ENCODE measurements around the gene FAM50A.

The FAM50A gene

DNA sequence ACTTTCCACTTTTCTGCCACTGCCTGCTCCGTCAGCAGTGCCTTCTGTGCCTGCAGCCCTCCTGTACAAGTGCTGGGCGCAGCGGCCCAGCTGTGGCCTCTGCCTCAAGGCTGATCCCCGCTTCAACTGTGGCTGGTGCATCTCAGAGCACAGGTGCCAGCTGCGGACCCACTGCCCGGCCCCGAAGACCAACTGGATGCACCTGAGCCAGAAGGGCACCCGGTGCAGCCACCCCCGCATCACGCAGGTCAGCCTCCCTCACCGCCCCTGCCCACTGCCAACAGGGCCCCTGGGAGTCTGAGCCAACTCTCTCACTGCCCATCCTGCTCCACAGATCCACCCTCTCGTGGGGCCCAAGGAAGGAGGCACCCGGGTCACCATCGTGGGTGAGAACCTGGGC is 21.7 kb downstream of the FAM50A start:
- Histone ChIP-seq H3K4me3 (ENCODE audit: low read depth in 1 of 2, low read length in 2 of 2) (no peak overlapping the region), H3K4me1 (ENCODE audit: control insufficient read depth in 1 of 2, insufficient read depth in 2 of 2, low read length in 2 of 2) (no peaks in the 10 kb centered on the region), H3K9me3 (ENCODE audit: control insufficient read depth in 1 of 2, low read length in 2 of 2) (no peaks in the 10 kb centered on the region), H3K27ac (ENCODE audit: low read depth, low read length) (no peak overlapping the region), H3K9ac (ENCODE audit: low read depth in 1 of 2, low read length in 2 of 2) (no peak overlapping the region), H3K27me3 (ENCODE audit: control insufficient read depth in 1 of 2, insufficient read depth in 2 of 2, low read length in 2 of 2) (no peaks in the 10 kb centered on the region), H3K36me3 (ENCODE audit: control insufficient read depth in 1 of 2, insufficient read depth in 2 of 2, low read length in 2 of 2) (peaks cover 5 to 26% of the 10 kb centered on the region in 2 donors)

GRCh38 chrX:154466036-154466435 is 22.1 kb downstream of the FAM50A start:
- no peaks in the 10 kb centered on the region for H3K4me1 ChIP-seq (ENCODE audit: control insufficient read depth in 1 of 2, insufficient read depth in 2 of 2, low read length in 2 of 2)
- no peak overlapping the region for H3K27ac ChIP-seq (ENCODE audit: low read depth, low read length)
- no peak overlapping the region for H3K9ac ChIP-seq (ENCODE audit: low read depth in 1 of 2, low read length in 2 of 2)
- peaks cover 5 to 30% of the 10 kb centered on the region in 2 donors for H3K36me3 ChIP-seq (ENCODE audit: control insufficient read depth in 1 of 2, insufficient read depth in 2 of 2, low read length in 2 of 2)
- no peak overlapping the region for H3K4me3 ChIP-seq (ENCODE audit: low read depth in 1 of 2, low read length in 2 of 2)
- H3K9me3 ChIP-seq (ENCODE audit: control insufficient read depth in 1 of 2, low read length in 2 of 2) = no peaks in the 10 kb centered on the region
- no peaks in the 10 kb centered on the region for H3K27me3 ChIP-seq (ENCODE audit: control insufficient read depth in 1 of 2, insufficient read depth in 2 of 2, low read length in 2 of 2)

DNA sequence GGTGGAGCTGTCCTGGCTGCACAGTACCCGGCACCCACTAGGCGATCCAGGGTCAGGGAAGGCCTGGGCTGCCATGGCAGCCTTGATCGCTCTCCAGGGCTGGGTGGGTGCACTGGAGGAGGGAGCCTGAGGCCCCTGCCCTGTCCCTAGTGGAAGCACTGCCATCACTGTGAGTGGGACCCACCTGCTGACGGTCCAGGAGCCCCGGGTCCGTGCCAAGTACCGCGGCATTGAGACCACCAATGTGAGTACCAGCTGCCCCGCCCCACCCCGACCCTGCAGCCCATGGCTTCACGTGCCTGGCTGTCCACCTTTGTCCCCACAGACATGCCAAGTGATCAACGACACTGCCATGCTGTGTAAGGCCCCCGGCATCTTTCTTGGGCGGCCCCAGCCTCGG is 23.0 kb downstream of the FAM50A start:
- Histone ChIP-seq H3K27me3 (ENCODE audit: control insufficient read depth in 1 of 2, insufficient read depth in 2 of 2, low read length in 2 of 2) (no peaks in the 10 kb centered on the region), H3K27ac (ENCODE audit: low read depth, low read length) (no peak overlapping the region), H3K9me3 (ENCODE audit: control insufficient read depth in 1 of 2, low read length in 2 of 2) (no peaks in the 10 kb centered on the region), H3K36me3 (ENCODE audit: control insufficient read depth in 1 of 2, insufficient read depth in 2 of 2, low read length in 2 of 2) (peaks cover 0 to 28% of the 10 kb centered on the region in 2 donors), H3K4me1 (ENCODE audit: control insufficient read depth in 1 of 2, insufficient read depth in 2 of 2, low read length in 2 of 2) (no peaks in the 10 kb centered on the region), H3K4me3 (ENCODE audit: low read depth in 1 of 2, low read length in 2 of 2) (no peak overlapping the region), H3K9ac (ENCODE audit: low read depth in 1 of 2, low read length in 2 of 2) (no peak overlapping the region)

- Histone ChIP-seq H3K36me3 (ENCODE audit: control insufficient read depth in 1 of 2, insufficient read depth in 2 of 2, low read length in 2 of 2) (peaks cover 0 to 28% of the 10 kb centered on the region in 2 donors), H3K4me1 (ENCODE audit: control insufficient read depth in 1 of 2, insufficient read depth in 2 of 2, low read length in 2 of 2) (no peaks in the 10 kb centered on the region), H3K9ac (ENCODE audit: low read depth in 1 of 2, low read length in 2 of 2) (no peak overlapping the region), H3K9me3 (ENCODE audit: control insufficient read depth in 1 of 2, low read length in 2 of 2) (no peaks in the 10 kb centered on the region), H3K27ac (ENCODE audit: low read depth, low read length) (no peak overlapping the region), H3K27me3 (ENCODE audit: control insufficient read depth in 1 of 2, insufficient read depth in 2 of 2, low read length in 2 of 2) (no peaks in the 10 kb centered on the region), H3K4me3 (ENCODE audit: low read depth in 1 of 2, low read length in 2 of 2) (no peak overlapping the region)
These were observed 23.6 kb downstream of the FAM50A start for GRCh38 chrX:154467556-154467955.

DNA sequence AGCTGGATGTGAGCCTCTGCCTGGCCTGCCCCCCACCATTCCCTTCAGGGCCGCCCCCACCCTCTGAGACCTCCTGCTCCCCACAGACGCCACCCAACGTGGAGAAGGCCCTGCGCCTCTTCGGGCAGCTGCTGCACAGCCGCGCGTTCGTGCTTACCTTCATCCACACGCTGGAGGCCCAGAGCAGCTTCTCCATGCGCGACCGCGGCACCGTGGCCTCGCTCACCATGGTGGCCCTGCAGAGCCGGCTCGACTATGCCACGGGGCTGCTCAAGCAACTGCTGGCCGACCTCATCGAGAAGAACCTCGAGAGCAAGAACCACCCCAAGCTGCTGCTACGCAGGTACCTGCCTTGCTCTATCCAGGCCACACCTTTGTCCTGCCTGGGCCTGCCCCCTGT is 24.3 kb downstream of the FAM50A start:
- Histone ChIP-seq H3K9me3 (ENCODE audit: control insufficient read depth in 1 of 2, low read length in 2 of 2) (no peaks in the 10 kb centered on the region), H3K4me1 (ENCODE audit: control insufficient read depth in 1 of 2, insufficient read depth in 2 of 2, low read length in 2 of 2) (no peaks in the 10 kb centered on the region), H3K27me3 (ENCODE audit: control insufficient read depth in 1 of 2, insufficient read depth in 2 of 2, low read length in 2 of 2) (no peaks in the 10 kb centered on the region), H3K9ac (ENCODE audit: low read depth in 1 of 2, low read length in 2 of 2) (no peak overlapping the region), H3K4me3 (ENCODE audit: low read depth in 1 of 2, low read length in 2 of 2) (no peak overlapping the region), H3K27ac (ENCODE audit: low read depth, low read length) (no peak overlapping the region), H3K36me3 (ENCODE audit: control insufficient read depth in 1 of 2, insufficient read depth in 2 of 2, low read length in 2 of 2) (peaks cover 0 to 28% of the 10 kb centered on the region in 2 donors)

- Histone ChIP-seq H3K9ac (ENCODE audit: low read depth in 1 of 2, low read length in 2 of 2) (no peak overlapping the region), H3K4me1 (ENCODE audit: control insufficient read depth in 1 of 2, insufficient read depth in 2 of 2, low read length in 2 of 2) (no peaks in the 10 kb centered on the region), H3K36me3 (ENCODE audit: control insufficient read depth in 1 of 2, insufficient read depth in 2 of 2, low read length in 2 of 2) (peaks cover 0 to 28% of the 10 kb centered on the region in 2 donors), H3K4me3 (ENCODE audit: low read depth in 1 of 2, low read length in 2 of 2) (no peak overlapping the region), H3K9me3 (ENCODE audit: control insufficient read depth in 1 of 2, low read length in 2 of 2) (no peaks in the 10 kb centered on the region), H3K27me3 (ENCODE audit: control insufficient read depth in 1 of 2, insufficient read depth in 2 of 2, low read length in 2 of 2) (no peaks in the 10 kb centered on the region), H3K27ac (ENCODE audit: low read depth, low read length) (no peak overlapping the region)
These were observed 25.2 kb downstream of the FAM50A start for GRCh38 chrX:154469114-154469513.

DNA sequence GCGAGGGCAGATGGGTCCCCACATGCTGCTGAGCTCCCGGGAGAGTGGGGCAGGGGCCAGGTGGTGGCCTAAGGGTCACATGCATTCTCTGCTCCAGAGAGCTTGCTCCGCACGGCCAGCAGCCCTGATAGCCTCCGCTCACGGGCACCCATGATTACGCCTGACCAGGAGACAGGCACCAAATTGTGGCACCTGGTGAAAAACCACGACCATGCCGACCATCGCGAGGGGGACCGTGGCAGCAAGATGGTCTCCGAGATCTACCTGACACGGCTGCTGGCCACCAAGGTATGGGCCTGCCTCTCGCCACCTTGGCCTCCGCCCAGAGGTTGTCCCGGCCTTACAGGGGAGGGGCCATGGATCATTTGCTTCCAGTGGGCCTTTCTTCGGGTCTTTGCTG is 25.9 kb downstream of the FAM50A start:
- H3K4me3 ChIP-seq (ENCODE audit: low read depth in 1 of 2, low read length in 2 of 2) = no peak overlapping the region
- H3K9me3 ChIP-seq (ENCODE audit: control insufficient read depth in 1 of 2, low read length in 2 of 2) = no peaks in the 10 kb centered on the region
- H3K36me3 ChIP-seq (ENCODE audit: control insufficient read depth in 1 of 2, insufficient read depth in 2 of 2, low read length in 2 of 2) = peaks cover 0 to 24% of the 10 kb centered on the region in 2 donors
- H3K27me3 ChIP-seq (ENCODE audit: control insufficient read depth in 1 of 2, insufficient read depth in 2 of 2, low read length in 2 of 2) = no peaks in the 10 kb centered on the region
- H3K27ac ChIP-seq (ENCODE audit: low read depth, low read length) = no peak overlapping the region
- H3K4me1 ChIP-seq (ENCODE audit: control insufficient read depth in 1 of 2, insufficient read depth in 2 of 2, low read length in 2 of 2) = no peaks in the 10 kb centered on the region
- no peak overlapping the region for H3K9ac ChIP-seq (ENCODE audit: low read depth in 1 of 2, low read length in 2 of 2)

DNA sequence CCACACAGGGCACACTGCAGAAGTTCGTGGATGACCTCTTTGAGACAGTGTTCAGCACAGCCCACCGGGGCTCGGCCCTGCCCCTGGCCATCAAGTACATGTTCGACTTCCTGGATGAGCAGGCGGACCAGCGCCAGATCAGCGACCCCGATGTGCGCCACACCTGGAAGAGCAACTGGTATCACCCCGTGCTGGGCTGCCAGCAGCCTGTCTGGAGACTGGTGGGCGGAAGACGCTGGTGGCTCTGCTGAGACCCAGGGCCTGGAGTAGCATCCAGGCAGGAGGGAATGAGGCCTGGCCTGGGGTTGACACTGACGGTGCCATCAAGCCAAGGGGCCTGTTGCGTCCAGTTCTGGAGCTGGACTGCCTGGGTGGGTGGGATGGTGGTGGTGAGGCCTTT is 26.5 kb downstream of the FAM50A start:
- Histone ChIP-seq H3K27ac (ENCODE audit: low read depth, low read length) (no peak overlapping the region), H3K36me3 (ENCODE audit: control insufficient read depth in 1 of 2, insufficient read depth in 2 of 2, low read length in 2 of 2) (peaks cover 0 to 24% of the 10 kb centered on the region in 2 donors), H3K9me3 (ENCODE audit: control insufficient read depth in 1 of 2, low read length in 2 of 2) (no peaks in the 10 kb centered on the region), H3K4me1 (ENCODE audit: control insufficient read depth in 1 of 2, insufficient read depth in 2 of 2, low read length in 2 of 2) (no peaks in the 10 kb centered on the region), H3K27me3 (ENCODE audit: control insufficient read depth in 1 of 2, insufficient read depth in 2 of 2, low read length in 2 of 2) (no peaks in the 10 kb centered on the region), H3K9ac (ENCODE audit: low read depth in 1 of 2, low read length in 2 of 2) (no peak overlapping the region), H3K4me3 (ENCODE audit: low read depth in 1 of 2, low read length in 2 of 2) (no peak overlapping the region)

- H3K4me1 ChIP-seq (ENCODE audit: control insufficient read depth in 1 of 2, insufficient read depth in 2 of 2, low read length in 2 of 2) = no peaks in the 10 kb centered on the region
- no peaks in the 10 kb centered on the region for H3K9me3 ChIP-seq (ENCODE audit: control insufficient read depth in 1 of 2, low read length in 2 of 2)
- H3K27ac ChIP-seq (ENCODE audit: low read depth, low read length) = no peak overlapping the region
- no peaks in the 10 kb centered on the region for H3K27me3 ChIP-seq (ENCODE audit: control insufficient read depth in 1 of 2, insufficient read depth in 2 of 2, low read length in 2 of 2)
- H3K4me3 ChIP-seq (ENCODE audit: low read depth in 1 of 2, low read length in 2 of 2) = no peak overlapping the region
- H3K36me3 ChIP-seq (ENCODE audit: control insufficient read depth in 1 of 2, insufficient read depth in 2 of 2, low read length in 2 of 2) = peaks cover 0 to 18% of the 10 kb centered on the region in 2 donors
- no peak overlapping the region for H3K9ac ChIP-seq (ENCODE audit: low read depth in 1 of 2, low read length in 2 of 2)
These were observed 27.1 kb downstream of the FAM50A start for GRCh38 chrX:154470914-154471568.

- no peaks in the 10 kb centered on the region for H3K27me3 ChIP-seq (ENCODE audit: control insufficient read depth in 1 of 2, insufficient read depth in 2 of 2, low read length in 2 of 2)
- H3K36me3 ChIP-seq (ENCODE audit: control insufficient read depth in 1 of 2, insufficient read depth in 2 of 2, low read length in 2 of 2) = peaks cover 0 to 13% of the 10 kb centered on the region in 2 donors
- H3K9me3 ChIP-seq (ENCODE audit: control insufficient read depth in 1 of 2, low read length in 2 of 2) = no peaks in the 10 kb centered on the region
- no peak overlapping the region for H3K27ac ChIP-seq (ENCODE audit: low read depth, low read length)
- no peaks in the 10 kb centered on the region for H3K4me1 ChIP-seq (ENCODE audit: control insufficient read depth in 1 of 2, insufficient read depth in 2 of 2, low read length in 2 of 2)
- H3K9ac ChIP-seq (ENCODE audit: low read depth in 1 of 2, low read length in 2 of 2) = no peak overlapping the region
- no peak overlapping the region for H3K4me3 ChIP-seq (ENCODE audit: low read depth in 1 of 2, low read length in 2 of 2)
These were observed 28.1 kb downstream of the FAM50A start for GRCh38 chrX:154471839-154472684.
